ENCODE results near the gene EHMT2. TPM values are rescaled to one million over a fixed set of nuclear protein-coding genes. Genes with fewer than 3 reads are reported as not detected.
"Not testable (repeated sequence)": the region's sequence is repeated elsewhere in the genome, so short reads cannot be mapped to it uniquely, and the experiment has no call there.

The EHMT2 gene
- total RNA-seq, 1 experiment from 2014 or later: 134 TPM

DNA sequence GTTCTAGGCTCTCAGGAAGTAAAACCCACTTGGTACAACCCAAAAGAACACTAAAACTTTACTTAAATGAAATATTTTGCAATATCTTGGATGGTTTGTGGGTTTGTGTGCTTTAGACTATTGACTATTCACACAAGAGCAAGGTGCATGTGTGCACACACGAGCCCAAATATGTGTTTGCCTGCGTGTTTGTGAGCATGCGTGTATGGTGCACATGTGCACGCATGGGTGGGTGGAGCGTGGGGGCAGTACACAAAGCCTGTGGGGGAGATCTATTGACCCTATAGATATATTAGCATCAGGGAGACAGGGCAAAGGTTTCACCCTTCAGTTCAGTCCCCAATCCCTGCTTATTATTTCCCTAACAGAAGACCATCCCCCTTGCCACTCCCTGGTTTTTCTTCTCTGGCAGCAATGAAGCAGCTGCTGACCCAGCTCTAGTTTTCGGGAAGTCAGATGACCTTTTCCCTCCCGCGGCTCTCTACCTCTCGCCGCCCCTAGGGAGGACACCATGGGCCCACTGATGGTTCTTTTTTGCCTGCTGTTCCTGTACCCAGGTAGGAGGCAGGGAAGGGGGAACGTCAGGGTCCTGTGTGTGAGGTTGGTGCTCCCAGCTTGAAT, 29.9 kb upstream of the EHMT2 start, which contains the start of gene C2:
Gene C2 (plus strand): TSS at position 476 of the 621 bp plus-strand sequence. CDS start 36 bp downstream, at position 512.
- H3K4me3 ChIP-seq (ENCODE audit: insufficient read depth, low read depth, low read length): no peak within 1 kb of the TSS

DNA sequence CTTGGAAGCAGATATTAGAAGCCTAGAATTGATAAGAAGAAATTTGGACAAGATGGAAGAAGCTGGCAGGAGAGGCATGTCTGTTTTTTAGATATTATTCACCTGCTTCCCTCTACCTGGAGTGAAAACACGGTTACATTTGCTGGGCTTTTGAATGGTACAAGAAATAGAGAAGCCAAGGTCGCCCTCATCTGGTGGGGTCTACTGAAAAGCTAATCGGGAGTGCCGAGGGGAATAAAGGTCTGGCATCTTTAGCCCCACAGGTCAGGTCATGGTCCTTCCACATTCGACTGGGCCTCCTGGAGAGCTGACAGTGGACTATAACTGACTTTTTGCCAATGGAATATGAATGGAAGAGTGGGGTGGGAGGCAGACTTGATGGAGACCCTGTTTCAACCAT, 25.4 kb upstream of the EHMT2 start:
- no peaks in the 10 kb centered on the region for H3K36me3 ChIP-seq (replicated peaks; ENCODE audit: control insufficient read depth, insufficient read depth, low read length)
- no peaks in the 10 kb centered on the region for H3K27me3 ChIP-seq (ENCODE audit: control insufficient read depth, insufficient read depth, low read length)
- peak; percentile 78 for DNase-seq
- H3K4me3 ChIP-seq (ENCODE audit: insufficient read depth, low read depth, low read length): no peak overlapping the region

More for the DNA sequence above, 29.9 kb upstream of the EHMT2 start, which contains the start of gene C2:
- no peak for DNase-seq
- Histone ChIP-seq H3K27me3 (ENCODE audit: control insufficient read depth, insufficient read depth, low read length) (no peaks in the 10 kb centered on the region), H3K36me3 (replicated peaks; ENCODE audit: control insufficient read depth, insufficient read depth, low read length) (no peaks in the 10 kb centered on the region)

DNA sequence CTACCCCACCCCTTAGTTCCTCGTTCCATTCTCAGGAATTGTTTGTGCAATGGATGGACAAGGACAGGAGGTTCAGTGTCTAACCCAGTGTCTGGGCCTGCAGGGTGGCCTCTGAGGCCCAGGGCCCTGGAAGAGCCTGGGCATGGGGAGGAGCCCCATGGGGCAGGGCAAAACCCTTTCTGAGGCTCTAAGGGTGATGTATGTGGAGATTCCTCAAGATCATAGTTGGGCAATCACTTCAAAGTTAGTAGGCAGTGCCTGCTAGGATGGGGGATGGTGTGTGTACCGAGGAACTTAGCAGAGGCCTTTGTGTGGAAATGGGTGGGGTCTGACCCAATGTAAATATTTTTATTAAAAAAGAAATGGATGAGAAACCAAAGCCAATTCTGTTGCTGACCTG, 23.3 kb upstream of the EHMT2 start:
- no peak for DNase-seq
- H3K36me3 ChIP-seq (replicated peaks; ENCODE audit: control insufficient read depth, insufficient read depth, low read length): no peaks in the 10 kb centered on the region
- H3K27me3 ChIP-seq (ENCODE audit: control insufficient read depth, insufficient read depth, low read length): no peaks in the 10 kb centered on the region
- no peak overlapping the region for H3K4me3 ChIP-seq (ENCODE audit: insufficient read depth, low read depth, low read length)

DNA sequence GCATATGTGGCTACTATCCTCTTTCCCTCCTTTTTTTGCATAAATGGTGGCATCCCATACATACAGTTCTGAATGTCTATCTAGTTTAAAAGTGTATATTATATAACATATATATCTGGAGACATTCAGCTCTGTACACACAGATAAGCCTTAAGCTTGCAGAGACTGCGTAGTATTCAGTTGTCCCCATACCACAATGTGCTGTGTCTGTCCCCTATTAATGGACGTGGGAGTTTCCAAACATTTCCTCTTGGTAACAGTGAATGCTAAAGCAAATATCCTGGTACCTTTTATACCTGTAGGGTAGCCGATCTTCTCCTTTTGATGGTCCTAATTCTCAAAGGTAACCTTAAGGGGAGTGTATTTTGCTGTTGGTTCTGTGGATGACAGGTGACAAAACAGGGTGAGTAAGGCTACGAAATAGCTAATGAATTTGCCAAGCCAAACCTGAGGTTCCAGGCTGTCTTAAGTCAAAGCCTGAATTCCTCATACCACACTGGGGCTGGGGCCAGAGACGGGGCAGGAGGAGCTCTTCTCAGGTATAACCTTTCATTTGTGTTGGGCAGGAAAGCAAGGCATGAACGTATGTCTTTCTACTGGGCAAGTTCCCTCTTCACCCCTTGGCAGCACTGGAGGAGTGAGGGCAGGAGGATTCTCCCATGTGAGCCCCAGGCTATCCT, 22.3 kb upstream of the EHMT2 start:
- DNase-seq: peak; percentile 16
- Histone ChIP-seq H3K27me3 (ENCODE audit: control insufficient read depth, insufficient read depth, low read length) (no peaks in the 10 kb centered on the region), H3K36me3 (replicated peaks; ENCODE audit: control insufficient read depth, insufficient read depth, low read length) (no peaks in the 10 kb centered on the region), H3K4me3 (ENCODE audit: insufficient read depth, low read depth, low read length) (no peak overlapping the region)

DNA sequence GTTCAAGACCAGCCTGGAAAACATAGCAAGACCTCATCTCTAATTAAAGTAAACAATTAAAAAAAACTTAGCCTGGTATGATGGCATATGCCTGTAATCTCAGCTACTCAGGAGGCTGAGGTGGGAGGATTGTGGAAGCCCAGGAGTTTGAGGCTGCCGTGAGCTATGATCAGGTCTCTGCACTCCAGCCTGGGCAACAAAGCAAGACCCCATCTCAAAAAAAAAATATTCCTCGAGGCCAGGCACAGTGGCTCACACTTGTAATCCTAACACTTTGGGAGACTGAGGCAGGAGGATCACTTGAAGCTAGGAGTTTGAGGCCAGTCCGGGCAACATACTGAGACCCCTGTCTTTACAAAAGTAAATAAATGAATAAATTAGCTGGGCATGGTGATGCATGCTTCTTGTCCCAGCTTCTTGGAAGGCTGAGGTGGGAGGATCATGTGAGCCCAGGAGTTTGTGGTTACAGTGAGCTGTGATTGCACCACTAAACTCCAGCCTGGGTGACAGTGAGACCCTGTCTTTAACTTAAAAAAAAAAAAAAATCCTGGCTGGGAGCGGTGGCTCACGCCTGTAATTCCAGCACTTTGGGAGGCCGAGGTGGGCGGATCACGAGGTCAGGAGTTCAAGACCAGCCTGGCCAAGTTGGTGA, 20.7 kb upstream of the EHMT2 start:
- Histone ChIP-seq H3K36me3 (replicated peaks; ENCODE audit: control insufficient read depth, insufficient read depth, low read length) (no peaks in the 10 kb centered on the region), H3K27me3 (ENCODE audit: control insufficient read depth, insufficient read depth, low read length) (no peaks in the 10 kb centered on the region), H3K4me3 (ENCODE audit: insufficient read depth, low read depth, low read length) (no peak overlapping the region)
- no peak for DNase-seq

DNA sequence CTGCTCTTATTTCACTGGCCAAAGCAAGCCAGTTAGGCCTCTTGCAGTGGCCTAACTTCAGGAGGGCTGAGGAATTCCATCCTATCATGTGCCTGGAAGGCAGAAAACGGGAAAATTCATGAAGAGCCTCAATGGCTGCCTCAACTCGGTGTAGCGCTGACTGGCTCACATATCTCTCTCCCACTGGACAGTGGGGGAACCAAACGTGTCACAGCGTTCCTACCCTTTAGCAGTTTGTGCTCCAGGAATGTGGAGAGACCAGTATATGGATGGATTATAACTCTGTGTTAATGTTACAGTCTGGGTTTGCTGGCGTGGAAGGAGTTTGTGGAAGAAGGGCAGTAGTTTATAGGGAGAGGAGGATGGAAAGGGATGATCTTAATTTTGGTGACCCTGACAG, 18.3 kb upstream of the EHMT2 start:
- DNase-seq: no peak
- Histone ChIP-seq H3K27me3 (ENCODE audit: control insufficient read depth, insufficient read depth, low read length) (no peaks in the 10 kb centered on the region), H3K4me3 (ENCODE audit: insufficient read depth, low read depth, low read length) (no peak overlapping the region), H3K36me3 (replicated peaks; ENCODE audit: control insufficient read depth, insufficient read depth, low read length) (no peaks in the 10 kb centered on the region)

DNA sequence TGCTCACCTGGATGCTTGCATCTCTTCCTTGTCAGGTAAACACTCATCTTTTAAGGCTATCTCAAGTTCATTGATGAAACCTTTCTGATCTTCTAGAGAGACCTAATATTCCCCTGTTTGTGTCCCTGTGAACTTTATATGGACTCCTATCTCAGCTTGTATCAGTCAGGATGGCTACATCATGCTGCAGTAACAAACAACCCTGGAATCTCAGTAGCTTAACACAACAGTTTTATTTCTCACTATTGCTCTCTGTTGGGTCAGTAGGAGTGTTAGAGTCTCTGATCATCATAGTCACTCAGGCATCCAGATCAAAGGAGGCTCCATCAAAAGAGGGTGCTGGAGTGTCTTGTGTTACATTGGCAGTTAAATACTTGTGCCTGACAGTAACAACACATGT, 17.9 kb upstream of the EHMT2 start:
- H3K4me3 ChIP-seq (ENCODE audit: insufficient read depth, low read depth, low read length): no peak overlapping the region
- H3K27me3 ChIP-seq (ENCODE audit: control insufficient read depth, insufficient read depth, low read length): no peaks in the 10 kb centered on the region
- DNase-seq: no peak
- H3K36me3 ChIP-seq (replicated peaks; ENCODE audit: control insufficient read depth, insufficient read depth, low read length): no peaks in the 10 kb centered on the region

DNA sequence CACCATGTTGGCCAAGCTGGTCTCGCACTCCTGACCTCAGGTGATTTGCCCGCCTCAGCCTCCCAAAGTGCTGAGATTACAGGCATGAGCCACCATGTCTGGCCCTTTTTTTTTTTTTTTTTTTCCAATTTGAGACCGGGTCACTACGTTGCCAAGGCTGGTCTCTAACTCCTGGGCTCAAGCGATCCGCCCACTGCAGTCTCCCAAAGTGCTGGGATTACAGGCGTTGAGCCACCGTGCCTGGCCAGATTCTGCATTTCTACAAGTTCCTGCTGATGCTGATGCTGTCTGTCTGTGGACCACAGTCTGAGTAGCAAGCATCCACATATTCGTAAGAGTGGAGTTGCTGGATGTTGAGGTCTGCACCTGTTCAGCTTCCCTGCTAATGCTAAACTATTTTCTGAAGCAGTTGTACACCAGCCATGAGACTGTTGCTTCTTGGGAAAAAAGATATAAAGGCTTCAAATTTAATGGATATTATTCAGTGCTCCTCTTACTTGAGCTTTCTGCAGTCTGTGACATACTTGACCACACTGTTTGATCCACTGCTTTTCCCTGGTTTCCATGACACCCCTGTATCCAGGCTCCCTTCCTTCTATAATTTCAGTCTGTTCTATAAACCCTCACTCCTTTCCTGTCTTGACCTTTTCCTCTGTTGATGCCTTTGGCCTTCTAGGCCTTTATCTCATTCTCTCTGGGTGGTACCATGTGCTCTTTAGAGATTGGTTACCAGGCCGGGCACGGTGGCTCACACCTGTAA, 14.5 kb upstream of the EHMT2 start:
- no peak overlapping the region for H3K4me3 ChIP-seq (ENCODE audit: insufficient read depth, low read depth, low read length)
- H3K27me3 ChIP-seq (ENCODE audit: control insufficient read depth, insufficient read depth, low read length): no peaks in the 10 kb centered on the region
- no peak for DNase-seq
- no peaks in the 10 kb centered on the region for H3K36me3 ChIP-seq (replicated peaks; ENCODE audit: control insufficient read depth, insufficient read depth, low read length)

DNA sequence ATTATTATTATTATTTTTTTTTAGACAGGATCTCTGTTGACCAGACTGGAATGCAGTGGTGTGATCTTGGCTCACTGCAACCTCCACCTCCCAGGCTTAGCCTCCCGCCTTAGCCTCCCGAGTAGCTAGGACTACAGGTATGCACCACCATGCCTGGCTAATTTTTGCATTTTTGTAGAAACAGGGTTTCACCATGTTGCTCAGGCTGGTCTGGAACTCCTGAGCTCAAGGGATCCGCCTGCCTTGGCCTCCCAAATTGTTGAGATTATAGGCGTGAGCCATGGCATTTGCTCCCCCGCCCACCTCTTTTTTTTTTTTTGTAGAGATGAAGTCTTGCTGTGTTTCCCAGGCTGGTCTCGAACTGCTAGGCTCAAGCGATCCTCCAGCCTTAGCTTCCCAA, 11.8 kb upstream of the EHMT2 start:
- H3K27me3 ChIP-seq (ENCODE audit: control insufficient read depth, insufficient read depth, low read length); DNase-seq; H3K4me3 ChIP-seq (ENCODE audit: insufficient read depth, low read depth, low read length); H3K36me3 ChIP-seq (replicated peaks; ENCODE audit: control insufficient read depth, insufficient read depth, low read length): not testable (repeated sequence)

DNA sequence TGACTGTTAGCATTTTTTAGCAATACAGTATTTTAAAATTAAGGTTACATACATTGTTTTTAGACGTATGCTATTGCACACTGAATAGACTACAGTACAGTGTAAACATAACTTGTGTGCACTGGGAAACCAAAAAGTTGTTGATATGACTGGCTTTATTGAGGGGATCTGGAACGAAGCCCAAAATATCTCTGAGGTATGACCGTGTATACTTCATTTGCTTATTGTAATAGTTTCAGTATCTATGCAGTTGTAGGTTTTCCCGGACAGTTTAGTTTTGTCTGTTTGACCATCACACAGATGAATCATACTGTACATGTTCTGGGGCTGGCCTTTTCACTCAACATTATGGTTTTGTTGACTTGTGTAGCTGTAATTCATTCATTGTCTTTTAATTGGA, 11.3 kb upstream of the EHMT2 start:
- H3K36me3 ChIP-seq (replicated peaks; ENCODE audit: control insufficient read depth, insufficient read depth, low read length): no peaks in the 10 kb centered on the region
- H3K27me3 ChIP-seq (ENCODE audit: control insufficient read depth, insufficient read depth, low read length): no peaks in the 10 kb centered on the region
- DNase-seq: no peak
- no peak overlapping the region for H3K4me3 ChIP-seq (ENCODE audit: insufficient read depth, low read depth, low read length)

DNA sequence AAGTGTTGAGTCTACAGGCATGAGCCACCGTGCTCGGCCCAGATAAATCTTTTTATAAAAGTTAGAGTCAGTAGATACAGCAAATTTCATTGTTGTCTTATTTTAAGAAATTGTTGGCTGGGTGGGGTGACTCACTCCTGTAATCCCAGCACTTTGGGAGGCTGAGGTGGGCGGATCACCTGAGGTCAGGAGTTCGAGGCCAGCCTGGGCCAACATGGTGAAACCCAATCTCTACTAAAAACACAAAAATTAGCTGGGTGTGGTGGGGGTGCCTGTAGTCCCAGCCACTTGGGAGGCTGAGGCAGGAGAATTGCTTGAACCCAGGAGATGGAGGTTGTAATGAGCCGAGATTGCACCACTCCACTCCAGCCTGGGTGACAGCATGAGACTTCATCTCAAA, 10.8 kb upstream of the EHMT2 start:
- not testable (repeated sequence) for H3K36me3 ChIP-seq (replicated peaks; ENCODE audit: control insufficient read depth, insufficient read depth, low read length); H3K27me3 ChIP-seq (ENCODE audit: control insufficient read depth, insufficient read depth, low read length); H3K4me3 ChIP-seq (ENCODE audit: insufficient read depth, low read depth, low read length); DNase-seq

DNA sequence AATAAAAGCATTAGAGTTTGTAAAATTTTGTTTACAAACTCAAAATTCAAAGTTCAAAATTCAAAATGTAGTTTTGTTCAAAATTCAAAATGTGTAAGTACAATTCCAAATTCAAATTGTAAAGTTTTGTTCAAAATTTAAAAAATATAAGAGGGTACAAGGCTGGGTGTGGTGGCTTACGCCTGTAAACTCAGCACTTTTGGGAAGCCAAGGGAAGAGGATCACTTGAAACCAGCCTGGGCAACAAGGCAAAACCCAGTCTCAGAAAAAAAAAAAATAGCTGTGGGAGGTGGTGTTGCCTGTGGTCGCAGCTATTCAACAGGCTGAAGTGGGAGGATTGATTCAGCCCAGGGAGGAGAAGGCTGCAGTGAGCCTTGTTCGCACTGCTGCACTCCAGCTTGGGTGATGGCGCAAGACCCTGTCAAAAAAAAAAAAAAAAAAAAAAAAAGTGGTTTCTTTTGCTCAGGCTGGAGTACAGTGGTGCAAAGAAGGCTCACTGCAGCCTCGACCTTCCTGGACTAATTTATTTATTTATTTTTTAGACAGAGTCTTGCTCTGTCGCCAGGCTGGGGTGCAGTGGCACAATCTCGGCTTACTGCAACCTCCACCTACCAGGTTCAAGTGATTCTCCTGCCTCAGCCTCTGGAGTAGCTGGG, 9.8 kb upstream of the EHMT2 start:
- no peak for DNase-seq
- Histone ChIP-seq H3K27me3 (ENCODE audit: control insufficient read depth, insufficient read depth, low read length) (no peaks in the 10 kb centered on the region), H3K4me3 (ENCODE audit: insufficient read depth, low read depth, low read length) (no peak overlapping the region), H3K36me3 (replicated peaks; ENCODE audit: control insufficient read depth, insufficient read depth, low read length) (no peaks in the 10 kb centered on the region)

DNA sequence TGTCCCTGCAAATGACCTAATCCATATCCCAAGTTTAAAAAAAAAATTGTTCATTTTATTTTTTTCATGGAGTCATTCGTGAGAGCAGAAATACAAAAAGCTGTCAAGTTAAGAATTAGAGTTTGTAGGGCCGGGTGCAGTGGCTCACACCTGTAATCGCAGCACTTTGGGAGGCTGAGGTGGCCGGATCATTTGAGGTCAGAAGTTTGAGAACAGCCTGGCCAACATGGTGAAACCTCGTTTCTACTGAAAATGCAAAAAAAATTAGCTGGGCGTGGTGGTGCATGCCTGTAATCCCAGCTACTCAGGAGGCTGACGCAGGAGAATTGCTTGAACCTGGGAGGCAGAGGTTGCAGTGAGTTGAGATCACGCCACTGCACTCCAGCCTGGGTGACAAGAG, 9.2 kb upstream of the EHMT2 start:
- not testable (repeated sequence) for DNase-seq; H3K36me3 ChIP-seq (replicated peaks; ENCODE audit: control insufficient read depth, insufficient read depth, low read length); H3K4me3 ChIP-seq (ENCODE audit: insufficient read depth, low read depth, low read length); H3K27me3 ChIP-seq (ENCODE audit: control insufficient read depth, insufficient read depth, low read length)

DNA sequence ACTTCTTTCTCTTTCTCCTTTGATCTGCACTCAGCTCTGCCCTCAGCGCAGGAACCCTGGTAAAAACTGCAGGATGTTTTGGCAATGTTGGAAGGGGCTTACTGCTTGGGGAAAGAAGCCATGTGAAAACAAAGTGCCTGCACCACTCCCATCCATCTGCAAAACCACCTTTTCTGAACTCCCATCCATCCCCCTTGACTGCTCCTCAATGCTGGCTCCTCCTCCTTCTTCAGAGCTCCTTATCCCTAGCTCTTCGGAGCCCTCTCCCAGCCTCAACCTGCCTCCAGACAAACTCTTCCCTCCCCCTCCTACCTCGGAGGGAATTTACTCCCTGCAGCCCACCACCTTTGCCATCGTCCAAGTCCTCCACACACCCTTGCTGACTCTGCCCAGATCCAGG, 8.6 kb upstream of the EHMT2 start:
- Histone ChIP-seq H3K36me3 (replicated peaks; ENCODE audit: control insufficient read depth, insufficient read depth, low read length) (no peaks in the 10 kb centered on the region), H3K27me3 (ENCODE audit: control insufficient read depth, insufficient read depth, low read length) (no peaks in the 10 kb centered on the region), H3K4me3 (ENCODE audit: insufficient read depth, low read depth, low read length) (no peak overlapping the region)
- peak; percentile 76 for DNase-seq
